Mucosa of stomach (tissue), 1 donor: ENCODE results near the gene PLAC8.
"Not testable (repeated sequence)": the region's sequence is repeated elsewhere in the genome, so short reads cannot be mapped to it uniquely, and the experiment has no call there.

Experiments used
- H3K27me3 ChIP-seq: one replicate; pipeline ENCODE4 v1.7.0; 2013; ENCODE audit warnings: mild to moderate bottlenecking, low read length; ENCODE audit not compliant: control insufficient read depth, insufficient read depth
- H3K36me3 ChIP-seq: one replicate; pipeline ENCODE4 v1.7.0; 2013; ENCODE audit warnings: low read length; ENCODE audit not compliant: control insufficient read depth, insufficient read depth
- H3K4me1 ChIP-seq: one replicate; pipeline ENCODE4 v1.7.0; 2013; ENCODE audit warnings: mild to moderate bottlenecking, low read length; ENCODE audit not compliant: control insufficient read depth, insufficient read depth
- H3K4me3 ChIP-seq: one replicate; pipeline ENCODE4 v1.7.0; 2013; ENCODE audit warnings: low read length
- H3K9ac ChIP-seq: one replicate; pipeline ENCODE4 v1.7.0; 2013; ENCODE audit warnings: mild to moderate bottlenecking, low read length, moderate library complexity
- H3K9me3 ChIP-seq: one replicate; pipeline ENCODE4 v1.7.0; 2013; ENCODE audit warnings: mild to moderate bottlenecking, low read length, moderate library complexity; ENCODE audit not compliant: control insufficient read depth
- donor health status: Pancreatic carcinoma.

The PLAC8 gene

DNA sequence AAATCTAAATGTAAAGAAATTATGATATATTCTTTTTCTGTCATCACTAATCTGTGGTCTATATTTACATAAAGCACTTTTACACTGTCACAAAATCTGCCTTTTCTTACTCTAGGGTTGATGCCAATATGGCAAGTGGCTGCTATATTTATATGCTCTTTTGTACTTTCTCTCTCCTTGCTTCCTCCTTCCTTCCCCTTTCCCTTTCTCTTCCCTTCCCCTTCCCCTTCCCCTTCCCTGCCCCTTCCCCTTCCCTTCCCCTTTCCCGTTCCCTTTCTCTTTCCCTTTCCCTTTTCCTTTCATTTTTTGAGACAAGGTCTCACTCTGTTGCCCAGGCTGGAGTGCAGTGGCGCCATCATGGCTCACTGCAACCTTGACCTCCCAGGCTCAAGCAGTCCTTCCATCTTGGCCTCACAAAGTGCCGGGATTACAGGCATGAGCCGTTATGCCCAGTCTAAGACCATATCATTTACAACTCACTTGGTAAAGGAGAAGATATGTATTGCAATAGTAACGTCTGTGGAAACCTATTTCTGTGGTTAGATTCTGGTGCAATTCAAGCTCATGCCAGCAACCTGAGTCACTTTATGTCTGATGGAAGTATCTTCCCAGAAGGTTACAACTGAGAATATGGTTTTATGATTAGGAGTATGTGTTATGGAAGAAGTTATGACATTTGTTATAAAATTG lies 13.9 kb upstream of the PLAC8 start:
- Histone ChIP-seq H3K27me3 (no peaks in the 10 kb centered on the region), H3K4me1 (peaks cover 15% of the 10 kb centered on the region), H3K36me3 (no peaks in the 10 kb centered on the region), H3K9ac (no peak overlapping the region), H3K9me3 (no peaks in the 10 kb centered on the region), H3K4me3 (no peak overlapping the region)

DNA sequence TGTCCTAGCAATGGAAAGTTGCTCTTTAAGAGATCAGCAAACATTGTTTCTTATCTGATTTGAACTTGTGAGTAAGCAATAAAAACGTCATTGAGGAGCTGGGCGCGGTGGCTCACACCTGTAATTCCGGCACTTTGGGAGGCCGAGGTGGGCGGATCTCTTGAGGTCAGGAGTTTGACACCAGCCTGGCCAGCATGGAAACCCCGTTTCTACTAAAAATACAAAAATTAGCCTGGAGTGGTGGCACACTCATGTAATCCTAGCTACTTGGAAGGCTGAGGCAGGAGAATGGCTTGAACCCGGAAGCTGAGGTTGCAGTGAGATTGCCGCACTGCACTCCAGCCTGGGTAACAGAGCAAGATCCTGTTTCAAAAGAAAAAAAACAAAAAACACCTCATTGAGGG lies 11.2 kb upstream of the PLAC8 start:
- H3K27me3 ChIP-seq: no peaks in the 10 kb centered on the region
- peaks cover 15% of the 10 kb centered on the region for H3K4me1 ChIP-seq
- no peak overlapping the region for H3K9ac ChIP-seq
- H3K9me3 ChIP-seq: no peaks in the 10 kb centered on the region
- H3K4me3 ChIP-seq: no peak overlapping the region
- H3K36me3 ChIP-seq: no peaks in the 10 kb centered on the region

DNA sequence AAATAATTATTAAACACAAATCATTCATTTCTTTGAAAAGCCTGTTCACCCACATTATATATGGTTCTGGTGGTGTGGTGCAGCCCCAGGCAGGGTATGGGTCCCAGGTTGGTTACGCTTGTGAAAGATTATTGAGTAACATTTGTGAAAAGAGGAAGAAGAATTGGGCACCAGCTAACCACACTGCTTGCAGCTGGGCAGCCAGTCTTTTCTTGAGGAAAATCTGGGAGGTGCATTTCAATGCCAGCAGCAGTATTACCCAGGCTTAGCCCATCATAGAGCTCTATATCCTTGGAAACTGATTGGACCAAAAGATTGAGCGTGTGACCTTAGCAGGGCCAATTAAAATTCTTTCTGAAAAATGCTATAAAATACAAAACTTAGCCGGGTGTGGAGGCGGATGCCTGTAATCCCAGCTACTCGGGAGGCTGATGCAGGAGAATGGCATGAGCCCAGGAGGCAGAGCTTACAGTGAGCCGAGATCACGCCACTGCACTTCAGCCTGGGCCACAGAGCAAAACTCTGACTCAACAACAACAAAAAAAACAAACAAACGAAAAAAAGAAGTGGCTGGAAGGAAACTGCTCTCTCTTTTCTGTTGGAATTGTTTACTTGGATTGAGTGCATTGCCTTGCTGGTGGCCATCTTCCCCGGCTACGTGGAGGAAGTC lies 9.7 kb upstream of the PLAC8 start:
- Histone ChIP-seq H3K36me3 (no peaks in the 10 kb centered on the region), H3K9ac (no peak overlapping the region), H3K9me3 (no peaks in the 10 kb centered on the region), H3K4me3 (no peak overlapping the region), H3K27me3 (no peaks in the 10 kb centered on the region), H3K4me1 (peaks cover 15% of the 10 kb centered on the region)

DNA sequence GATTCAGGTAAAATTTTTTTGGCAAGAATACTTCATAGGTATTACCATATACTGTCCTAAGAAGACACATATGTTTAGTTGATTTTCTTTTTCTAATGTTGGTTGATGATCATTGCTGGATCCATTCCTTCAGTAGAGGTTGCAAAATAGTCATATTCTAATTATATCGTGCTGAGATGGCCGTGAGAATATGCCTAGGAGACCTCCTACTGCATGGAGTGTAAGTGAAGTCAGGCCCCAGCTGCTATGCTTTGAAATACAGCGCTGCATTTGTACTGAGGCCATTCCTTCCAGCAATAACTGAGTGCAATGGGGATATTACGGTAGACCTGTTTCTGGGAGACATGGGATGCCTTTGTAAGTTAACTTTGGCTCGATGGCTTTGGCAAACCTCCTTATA lies 6.7 kb upstream of the PLAC8 start:
- Histone ChIP-seq H3K9me3 (no peaks in the 10 kb centered on the region), H3K4me1 (peaks cover 7% of the 10 kb centered on the region), H3K4me3 (no peak overlapping the region), H3K36me3 (no peaks in the 10 kb centered on the region), H3K9ac (no peak overlapping the region), H3K27me3 (no peaks in the 10 kb centered on the region)

DNA sequence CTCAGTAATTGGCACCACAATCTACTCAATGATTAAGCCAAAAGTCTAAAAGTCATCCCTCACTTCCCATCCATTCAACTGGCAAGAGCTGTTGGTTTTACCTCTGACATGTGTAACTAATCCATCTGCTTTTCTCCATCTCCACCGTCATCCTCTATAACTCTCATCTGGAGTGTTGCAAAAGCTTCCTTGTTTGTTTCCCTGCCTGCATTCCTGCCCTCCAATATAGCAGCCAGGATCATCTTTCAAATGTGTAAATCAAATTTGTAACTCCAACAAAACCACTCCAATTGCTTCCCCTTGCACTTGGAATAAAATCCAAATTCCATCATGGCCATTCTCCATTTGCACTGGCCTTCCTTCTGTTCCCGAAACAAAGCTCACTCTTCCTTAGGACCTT lies 4.3 kb upstream of the PLAC8 start:
- H3K9me3 ChIP-seq: no peaks in the 10 kb centered on the region
- no peak overlapping the region for H3K4me3 ChIP-seq
- no peaks in the 10 kb centered on the region for H3K36me3 ChIP-seq
- H3K9ac ChIP-seq: no peak overlapping the region
- H3K27me3 ChIP-seq: no peaks in the 10 kb centered on the region
- H3K4me1 ChIP-seq: peaks cover 4% of the 10 kb centered on the region

DNA sequence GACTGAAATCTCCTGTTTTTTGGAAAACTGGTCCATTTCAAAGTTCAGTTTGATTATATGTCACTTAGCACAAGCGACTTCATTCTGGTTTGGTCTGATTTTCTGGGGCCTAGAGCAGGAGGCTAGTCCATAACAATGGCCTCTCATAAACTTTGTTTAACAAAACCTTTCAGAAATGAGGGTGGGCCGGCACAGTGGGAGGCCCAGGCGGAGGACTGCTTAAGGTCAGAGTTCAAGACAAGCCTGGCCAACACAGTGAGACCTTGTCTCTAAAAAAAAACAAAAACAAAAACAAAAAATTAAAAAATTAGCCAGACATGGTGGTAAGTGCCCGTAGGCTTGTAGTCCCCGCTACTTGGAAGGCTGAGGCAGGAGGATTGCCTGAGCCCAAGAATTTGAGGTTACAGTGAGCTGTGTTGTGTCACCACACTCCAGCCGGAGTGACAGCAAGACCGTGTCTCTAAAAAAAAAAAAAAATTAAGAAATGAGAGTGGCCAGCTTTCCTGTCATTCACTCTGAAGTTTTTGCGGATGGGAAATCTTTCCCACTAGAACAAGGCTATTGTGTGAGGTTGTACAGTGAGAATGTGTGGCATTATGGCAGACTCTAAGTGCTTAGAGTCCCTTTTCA lies 1.2 kb upstream of the PLAC8 start:
- Histone ChIP-seq H3K36me3 (no peaks in the 10 kb centered on the region), H3K4me3 (no peak overlapping the region), H3K27me3 (no peaks in the 10 kb centered on the region), H3K4me1 (peaks cover 14% of the 10 kb centered on the region), H3K9me3 (no peaks in the 10 kb centered on the region), H3K9ac (no peak overlapping the region)

DNA sequence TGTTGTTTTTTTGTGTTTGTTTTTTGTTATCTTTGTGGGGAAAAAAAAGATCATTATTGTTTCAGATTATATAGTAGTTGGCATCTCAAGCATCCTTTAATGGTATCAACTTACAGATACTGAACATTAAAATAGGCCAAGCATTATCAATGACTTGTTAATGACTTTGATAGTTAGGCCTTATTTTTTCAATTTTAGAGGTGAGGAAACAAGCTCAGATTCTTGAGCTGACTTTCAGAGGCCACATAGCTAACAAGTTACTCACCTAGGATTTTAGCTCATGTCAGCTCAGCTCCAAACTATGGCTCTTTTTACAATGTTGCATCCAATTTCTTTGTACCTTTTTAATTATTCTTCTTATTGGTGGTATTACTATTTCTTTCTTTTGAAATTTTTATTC lies 471 bp upstream of the PLAC8 start:
- Histone ChIP-seq H3K4me1 (peaks cover 17% of the 10 kb centered on the region), H3K9ac (no peak overlapping the region)

DNA sequence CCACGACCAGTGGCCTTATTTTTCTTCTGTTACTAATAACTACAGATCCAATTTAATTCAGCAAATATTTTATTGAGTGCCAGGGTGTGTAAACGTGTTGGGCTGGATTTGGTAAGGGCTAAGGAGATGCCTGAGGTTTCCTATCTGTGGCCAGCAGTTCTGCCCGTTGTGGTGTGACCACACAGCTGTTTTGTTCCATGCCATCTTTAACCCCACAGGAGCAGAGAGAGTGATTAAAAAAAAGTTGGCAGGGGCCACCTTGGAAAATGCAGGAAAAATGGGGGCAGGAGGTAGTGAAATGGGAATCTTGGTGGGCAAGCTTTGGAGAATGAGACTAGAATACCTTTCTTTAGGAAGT lies 1.1 kb downstream of the PLAC8 start:
- H3K27me3 ChIP-seq: no peaks in the 10 kb centered on the region
- no peaks in the 10 kb centered on the region for H3K36me3 ChIP-seq
- H3K4me3 ChIP-seq: peak overlapping the region; percentile 34
- H3K4me1 ChIP-seq: peaks cover 21% of the 10 kb centered on the region
- peak overlapping the region; percentile 72 for H3K9ac ChIP-seq
- H3K9me3 ChIP-seq: no peaks in the 10 kb centered on the region

More for the DNA sequence above, 471 bp upstream of the PLAC8 start:
- H3K27me3 ChIP-seq: no peaks in the 10 kb centered on the region
- H3K4me3 ChIP-seq: no peak overlapping the region
- H3K9me3 ChIP-seq: no peaks in the 10 kb centered on the region
- no peaks in the 10 kb centered on the region for H3K36me3 ChIP-seq

DNA sequence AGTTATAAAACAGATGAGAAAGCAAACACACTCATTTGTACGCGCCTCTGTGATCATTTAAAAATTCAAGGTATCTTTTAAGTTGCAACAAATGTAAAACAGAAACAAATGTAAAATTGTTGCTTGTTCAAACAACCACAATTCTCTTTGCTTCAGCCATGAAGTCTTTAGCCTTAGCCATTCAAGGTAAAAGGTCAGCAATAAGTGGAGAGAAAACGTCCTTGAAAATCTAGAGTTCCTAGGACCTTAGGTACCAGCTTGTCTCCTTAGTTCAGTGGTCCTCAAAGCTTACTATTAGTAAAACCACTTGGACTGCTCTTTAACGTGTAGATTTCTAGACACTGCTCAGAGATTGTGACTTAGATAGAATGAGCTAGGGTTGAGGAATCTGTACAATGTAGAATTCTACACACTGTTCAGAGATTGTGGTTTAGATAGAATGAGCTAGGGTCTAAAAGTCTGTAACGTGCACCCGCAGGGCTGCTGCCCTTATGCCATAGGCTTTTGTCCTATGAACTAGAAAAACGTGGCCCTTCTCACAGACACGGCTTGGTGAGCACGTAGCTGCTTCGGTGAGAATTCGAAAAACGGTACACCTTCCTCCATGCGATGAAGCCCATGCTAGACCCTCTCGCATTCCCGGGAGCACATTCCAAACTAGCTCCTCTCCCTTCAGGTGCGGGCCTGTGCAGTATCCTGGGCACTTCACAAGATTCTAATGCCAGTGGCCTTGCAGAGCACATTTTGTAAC lies 1.7 kb downstream of the PLAC8 start:
- Histone ChIP-seq H3K4me3 (peak overlapping the region; percentile 34), H3K4me1 (peaks cover 21% of the 10 kb centered on the region), H3K9me3 (no peaks in the 10 kb centered on the region), H3K9ac (peak overlapping the region; percentile 72), H3K36me3 (no peaks in the 10 kb centered on the region), H3K27me3 (no peaks in the 10 kb centered on the region)

DNA sequence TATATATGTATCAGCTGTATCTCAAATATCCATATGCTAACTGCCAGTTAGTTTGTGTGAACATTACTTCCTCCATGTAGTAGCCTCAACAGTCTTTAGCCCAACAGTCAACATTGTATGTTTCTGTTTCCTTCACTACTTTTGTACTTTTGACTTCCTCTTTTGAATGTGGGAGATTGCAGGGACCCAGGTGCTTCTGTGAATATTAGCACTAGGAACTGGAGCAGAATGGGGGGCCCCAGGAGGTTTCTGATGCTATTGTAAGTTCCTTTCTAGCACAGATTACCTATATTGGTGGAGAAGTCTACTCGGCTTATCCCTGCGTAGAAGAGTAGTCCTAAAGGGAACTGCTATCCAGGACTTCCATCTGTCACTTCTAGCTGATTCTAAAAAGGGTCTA lies 2.3 kb downstream of the PLAC8 start:
- Histone ChIP-seq H3K9me3 (no peaks in the 10 kb centered on the region), H3K9ac (peak overlapping the region; percentile 72), H3K4me1 (peaks cover 21% of the 10 kb centered on the region), H3K36me3 (no peaks in the 10 kb centered on the region), H3K4me3 (peak overlapping the region; percentile 34), H3K27me3 (no peaks in the 10 kb centered on the region)

DNA sequence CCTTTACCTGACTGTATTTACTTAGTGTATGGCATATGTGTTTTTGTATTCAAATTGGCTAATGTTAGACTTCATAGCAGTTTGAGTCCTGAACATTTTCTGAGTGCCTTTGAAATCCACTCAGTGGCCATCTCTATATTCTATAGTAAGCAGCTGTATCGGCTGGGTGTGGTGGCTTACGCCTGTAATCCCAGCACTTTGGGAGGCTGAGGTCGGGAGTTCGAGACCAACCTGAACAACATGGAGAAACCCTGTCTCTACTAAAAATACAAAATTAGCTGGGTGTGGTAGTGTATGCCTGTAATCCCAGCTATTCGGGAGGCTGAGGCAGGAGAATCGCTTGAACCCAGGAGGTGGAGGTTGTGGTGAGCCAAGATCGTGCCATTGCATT lies 2.8 kb downstream of the PLAC8 start:
- not testable (repeated sequence) for H3K36me3 ChIP-seq, H3K4me3 ChIP-seq, H3K27me3 ChIP-seq, H3K9ac ChIP-seq, H3K9me3 ChIP-seq
- peaks cover 21% of the 10 kb centered on the region for H3K4me1 ChIP-seq
